GM12878 (cell line): ENCODE measurements around the gene KATNB1. TPM values are rescaled to one million over a fixed set of nuclear protein-coding genes. Genes with fewer than 3 reads are reported as not detected.

Experiments
- ATAC-seq: fragments of 200-7000 bp; cut with Tn5 transposase; 3 replicates; pipeline ENCODE4 v1.9.1; 2020; ENCODE audit warnings: mild to moderate bottlenecking, moderate library complexity
- BruUV-seq: library from RNA; stranded (reverse); fragments of 400-500 nt; replicated peaks from 2 replicates; lab custom pipeline; 2021; lab: Mats Ljungman, UMichigan
- CTCF ChIA-PET: fragments of 300-600 bp; sonication (Branson Sonifier 250); formaldehyde crosslinking; extraction: SDS; loops from one replicate; lab custom pipeline; 2021; ENCODE audit warnings: inconsistent platforms; lab: Yijun Ruan, JAX
- POLR2A ChIA-PET: fragments of 350-600 bp; formaldehyde crosslinking; extraction: SDS; loops from one replicate; lab custom pipeline; 2021; ENCODE audit warnings: inconsistent platforms; lab: Charles Lee
- RAD21 ChIA-PET: fragments of 300-600 bp; sonication (Branson Sonifier 250); formaldehyde crosslinking; loops from one replicate; lab custom pipeline; 2023; ENCODE audit warnings: antibody characterized with exemption; ENCODE audit not compliant: unreplicated experiment; lab: Charles Lee
- SMC1A ChIA-PET: fragments of 300-600 bp; sonication (Branson Sonifier 250); formaldehyde crosslinking; loops from one replicate; lab custom pipeline; 2023; ENCODE audit not compliant: unreplicated experiment, uncharacterized antibody; lab: Charles Lee
- DNase-seq: peaks from one replicate; pipeline ENCODE4 v3.0.0-alpha.2; 2011; ENCODE audit warnings: low read depth, low spot score
- FAIRE-seq: peaks from 3 replicates; lab custom pipeline; 2011; peaks lifted over from hg19 to GRCh38; lab: Jason Lieb, UNC
- H2AFZ ChIP-seq: 2 replicates; pipeline ENCODE4 v1.6.0; 2011; ENCODE audit warnings: low read depth, low read length, control low read depth; ENCODE audit not compliant: control insufficient read depth
- H3K27ac ChIP-seq: 2 replicates; pipeline ENCODE4 v1.5.1; 2011; ENCODE audit warnings: control low read depth; ENCODE audit not compliant: control insufficient read depth, insufficient read depth
- H3K27me3 ChIP-seq, 2 experiments: replicated peaks in 1 of 2; 2 replicates each; pipeline versions ENCODE4 v1.6.0 to v1.6.1; 2011; ENCODE audit warnings: low read length in 1 of 2; ENCODE audit not compliant: control insufficient read depth in 2 of 2, insufficient read depth in 2 of 2
- H3K36me3 ChIP-seq, 2 experiments: 2 replicates each; pipeline ENCODE4 v1.5.1; 2011; ENCODE audit warnings: low read length in 1 of 2; ENCODE audit not compliant: control insufficient read depth in 2 of 2, insufficient read depth in 2 of 2
- H3K4me1 ChIP-seq: 2 replicates; pipeline ENCODE4 v1.6.1; 2011; ENCODE audit warnings: mild to moderate bottlenecking, low read length, moderate library complexity, mixed read lengths; ENCODE audit not compliant: control insufficient read depth, insufficient read depth
- H3K4me2 ChIP-seq: 2 replicates; pipeline ENCODE4 v1.6.0; 2011; ENCODE audit warnings: control low read depth; ENCODE audit not compliant: control insufficient read depth, insufficient read depth
- H3K4me3 ChIP-seq: fragments of 200-600 bp; sonication (generic); 2 replicates; pipeline ENCODE4 v1.5.1; 2016
- H3K79me2 ChIP-seq: 2 replicates; pipeline ENCODE4 v1.6.0; 2011; ENCODE audit warnings: low read length; ENCODE audit not compliant: control insufficient read depth, insufficient read depth
- H3K9ac ChIP-seq: 2 replicates; pipeline ENCODE4 v1.8.0; 2011; ENCODE audit warnings: low read length, control low read depth, mixed read lengths; ENCODE audit not compliant: control insufficient read depth, insufficient read depth
- H3K9me3 ChIP-seq: replicated peaks from 3 replicates; pipeline ENCODE4 v1.5.1; 2011; ENCODE audit warnings: mild to moderate bottlenecking, low read length; ENCODE audit not compliant: control insufficient read depth, insufficient read depth
- H4K20me1 ChIP-seq: 2 replicates; pipeline ENCODE4 v1.6.0; 2011; ENCODE audit not compliant: control insufficient read depth, insufficient read depth
- BCL11A ChIP-seq: IDR thresholded peaks from 2 replicates; pipeline ENCODE4 v1.6.1; 2011; ENCODE audit warnings: low read depth, low read length
- CHD1 ChIP-seq: IDR thresholded peaks from 2 replicates; pipeline ENCODE4 v1.6.1; 2012; ENCODE audit warnings: low read depth, low read length, improper control_type of control experiment
- ETV6 ChIP-seq, 2 experiments: fragments of 450-650 bp in 1 of 2; IDR thresholded peaks in 1 of 2; conservative IDR thresholded peaks in 1 of 2; 2 replicates each; pipeline ENCODE4 v1.6.1; 2014; ENCODE audit warnings: antibody characterized with exemption in 1 of 2, borderline replicate concordance in 1 of 2, low read depth in 1 of 2, mild to moderate bottlenecking in 1 of 2, moderate library complexity in 1 of 2
- EZH2 ChIP-seq: IDR thresholded peaks from 2 replicates; pipeline ENCODE4 v1.6.1; 2012; ENCODE audit warnings: low read depth, mild to moderate bottlenecking, control low read depth, inconsistent platforms, low read length, borderline replicate concordance; ENCODE audit not compliant: control insufficient read depth
- FOS ChIP-seq: IDR thresholded peaks from 3 replicates; pipeline ENCODE4 v1.6.1; 2011; ENCODE audit warnings: borderline replicate concordance; ENCODE audit not compliant: insufficient read length; ENCODE audit errors: extremely low read depth
- LARP7 ChIP-seq: fragments of 450-650 bp; IDR thresholded peaks from 2 replicates; pipeline ENCODE4 v1.6.1; 2017; ENCODE audit warnings: mild to moderate bottlenecking
- NRF1 ChIP-seq: conservative IDR thresholded peaks from 2 replicates; pipeline ENCODE4 v1.6.1; 2011; ENCODE audit warnings: mild to moderate bottlenecking, low read depth, low read length, improper control_type of control experiment
- POLR2A ChIP-seq: IDR thresholded peaks from 2 replicates; pipeline ENCODE4 v1.6.1; 2011; ENCODE audit warnings: low read depth, mild to moderate bottlenecking, low read length
- RELA ChIP-seq: fragments of 450-650 bp; IDR thresholded peaks from 2 replicates; pipeline ENCODE4 v1.8.0; 2014; ENCODE audit warnings: borderline replicate concordance; ENCODE audit not compliant: partially characterized antibody
- ZNF207 ChIP-seq: fragments of 450-650 bp; IDR thresholded peaks from 2 replicates; pipeline ENCODE4 v1.6.1; 2014; ENCODE audit warnings: antibody characterized with exemption, mild to moderate bottlenecking, borderline replicate concordance
- ZNF217 ChIP-seq: fragments of 450-650 bp; IDR thresholded peaks from 2 replicates; pipeline ENCODE4 v1.6.1; 2017; ENCODE audit warnings: antibody characterized with exemption, mild to moderate bottlenecking
- ZNF274 ChIP-seq: IDR thresholded peaks from one replicate; pipeline ENCODE4 v1.8.0; 2011; ENCODE audit not compliant: insufficient read length, insufficient read depth
- ZNF384 ChIP-seq: IDR thresholded peaks from 2 replicates; pipeline ENCODE4 v1.6.1; 2012; ENCODE audit warnings: low read depth, mild to moderate bottlenecking, low read length, improper control_type of control experiment, borderline replicate concordance
- ZNF622 ChIP-seq: fragments of 450-650 bp; IDR thresholded peaks from 2 replicates; pipeline ENCODE4 v1.6.1; 2017; ENCODE audit warnings: mild to moderate bottlenecking, inconsistent platforms
- WGBS: methylation state at CpG from one replicate; pipeline ENCODE4 v1.1.6; 2016; ENCODE audit warnings: low lambda C conversion rate; ENCODE audit not compliant: insufficient replicate concordance, insufficient coverage; ENCODE audit errors: missing lambda C conversion rate; 5-methylcytosine and 5-hydroxymethylcytosine counted together
- in situ Hi-C: fragments of 300-500 bp; cut with MboI; formaldehyde crosslinking; loops from 9 replicates; pipeline ENCODE4 v1.14.3; 2018; ENCODE audit warnings: mixed read lengths
- intact Hi-C: fragments of 100-400 bp; cut with micrococcal nuclease; formaldehyde crosslinking; loops from one replicate; pipeline ENCODE4 v1.14.2; 2022; ENCODE audit not compliant: unreplicated experiment
- polyA plus RNA-seq, 11 experiments: library from polyadenylated mRNA; depleted of rRNA in 4 of 11; unstranded in 6 of 11; stranded (reverse) in 5 of 11; fragments of >200 nt; fragmentation: Nextera tagmentation in 4 of 11; fragmentation: Illumina TruSeq in 1 of 11; extraction: Ambion mirVana in 4 of 11; extraction: Trizol in 1 of 11; gene quantifications; 1 replicate in 1 of 11; 2 replicates in 10 of 11; pipeline versions ENCODE4 v1.2.1 to v1.2.3, GENCODE V29; 2011 to 2016; ENCODE audit warnings: inconsistent platforms in 2 of 11, missing spikeins in 2 of 11, low read depth in 1 of 11
- total RNA-seq, 4 experiments: library from RNA; depleted of rRNA in 3 of 4; stranded (reverse); fragments of >200 nt in 3 of 4; fragmentation: Illumina TruSeq in 1 of 4; extraction: Trizol in 1 of 4; gene quantifications; 2 replicates each; pipeline versions ENCODE4 v1.2.1 to v1.2.3, GENCODE V29; 2013 to 2021
- TF ChIP-seq, protein P1 (sequence below): IDR thresholded peaks from 2 replicates; pipeline ENCODE4 v1.6.1; 2012; ENCODE audit warnings: low read depth, low read length, improper control_type of control experiment
- TF ChIP-seq, protein P2 (sequence below): fragments of 450-650 bp; IDR thresholded peaks from 2 replicates; pipeline ENCODE4 v1.6.1; 2017; ENCODE audit warnings: borderline replicate concordance
- TF ChIP-seq, protein P3 (sequence below): fragments of 450-650 bp; IDR thresholded peaks from 2 replicates; pipeline ENCODE4 v1.6.1; 2017; ENCODE audit warnings: mild to moderate bottlenecking
- TF ChIP-seq, protein P4 (sequence below): IDR thresholded peaks from 2 replicates; pipeline ENCODE4 v1.6.1; 2011; ENCODE audit warnings: borderline replicate concordance, low read depth, mild to moderate bottlenecking, moderate library complexity, mixed read lengths, low read length; ENCODE audit not compliant: insufficient read depth; ENCODE audit errors: extremely low read length

Gene KATNB1
- total and polyA plus RNA-seq, 10 of the 15 experiments (the other 5 are each of a cell fraction or from before 2014, with no cell fraction given) = 0.71 to 46.5 (median 19.5) TPM

DNA sequence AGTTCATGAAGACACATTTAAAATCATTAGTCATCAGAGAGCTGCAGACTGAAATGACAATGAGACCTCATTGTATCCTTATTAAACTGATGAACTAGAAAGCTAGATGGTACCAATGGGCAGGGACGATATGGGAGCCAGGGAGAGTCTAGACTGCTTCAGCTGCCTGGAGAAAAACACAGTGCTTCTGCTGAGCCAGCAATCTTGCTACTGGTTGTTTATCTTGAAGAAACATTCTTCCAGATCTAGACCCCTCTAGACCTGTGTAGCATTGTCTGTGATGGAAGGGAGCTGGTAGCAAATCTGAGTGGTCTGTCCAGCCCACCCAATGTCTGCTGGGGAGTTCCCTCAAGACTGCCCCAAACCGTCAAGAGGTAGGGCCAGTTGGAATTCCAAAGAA lies 42.9 kb upstream of the KATNB1 start:
- POLR2A ChIA-PET = no interaction called here

More for the DNA sequence above, 42.9 kb upstream of the KATNB1 start:
- in situ Hi-C loops (no loop called here), intact Hi-C loops (no loop called here)
- Histone ChIP-seq H3K27me3 (no peaks in the 10 kb centered on the region), H3K9me3 (no peaks in the 10 kb centered on the region), H3K79me2 (no peaks in the 10 kb centered on the region), H4K20me1 (no peaks in the 10 kb centered on the region), H3K4me1 (peaks cover 17% of the 10 kb centered on the region), H3K9ac (no peak overlapping the region), H3K4me3 (no peak overlapping the region), H3K27ac (no peak overlapping the region), H2AFZ (no peak overlapping the region), H3K4me2 (no peak overlapping the region), H3K36me3 (no peaks in the 10 kb centered on the region)
- BruUV-seq = no TSS peak
- ChIA-PET CTCF (no interaction called here), RAD21 (no interaction called here), SMC1A (no interaction called here)
- no peak for TF ChIP-seq LARP7
- TF ChIP-seq, protein P1, sequence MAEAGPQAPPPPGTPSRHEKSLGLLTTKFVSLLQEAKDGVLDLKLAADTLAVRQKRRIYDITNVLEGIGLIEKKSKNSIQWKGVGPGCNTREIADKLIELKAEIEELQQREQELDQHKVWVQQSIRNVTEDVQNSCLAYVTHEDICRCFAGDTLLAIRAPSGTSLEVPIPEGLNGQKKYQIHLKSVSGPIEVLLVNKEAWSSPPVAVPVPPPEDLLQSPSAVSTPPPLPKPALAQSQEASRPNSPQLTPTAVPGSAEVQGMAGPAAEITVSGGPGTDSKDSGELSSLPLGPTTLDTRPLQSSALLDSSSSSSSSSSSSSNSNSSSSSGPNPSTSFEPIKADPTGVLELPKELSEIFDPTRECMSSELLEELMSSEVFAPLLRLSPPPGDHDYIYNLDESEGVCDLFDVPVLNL = no peak
- TF ChIP-seq RELA = no peak
- no peak for TF ChIP-seq ZNF217
- TF ChIP-seq ZNF384 = no peak
- no peak for TF ChIP-seq CHD1
- no peak for TF ChIP-seq ZNF207
- TF ChIP-seq ZNF622 = no peak
- no peak for TF ChIP-seq NRF1
- TF ChIP-seq FOS = no peak
- TF ChIP-seq, protein P2, sequence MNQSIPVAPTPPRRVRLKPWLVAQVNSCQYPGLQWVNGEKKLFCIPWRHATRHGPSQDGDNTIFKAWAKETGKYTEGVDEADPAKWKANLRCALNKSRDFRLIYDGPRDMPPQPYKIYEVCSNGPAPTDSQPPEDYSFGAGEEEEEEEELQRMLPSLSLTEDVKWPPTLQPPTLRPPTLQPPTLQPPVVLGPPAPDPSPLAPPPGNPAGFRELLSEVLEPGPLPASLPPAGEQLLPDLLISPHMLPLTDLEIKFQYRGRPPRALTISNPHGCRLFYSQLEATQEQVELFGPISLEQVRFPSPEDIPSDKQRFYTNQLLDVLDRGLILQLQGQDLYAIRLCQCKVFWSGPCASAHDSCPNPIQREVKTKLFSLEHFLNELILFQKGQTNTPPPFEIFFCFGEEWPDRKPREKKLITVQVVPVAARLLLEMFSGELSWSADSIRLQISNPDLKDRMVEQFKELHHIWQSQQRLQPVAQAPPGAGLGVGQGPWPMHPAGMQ = no peak
- TF ChIP-seq, protein P3, sequence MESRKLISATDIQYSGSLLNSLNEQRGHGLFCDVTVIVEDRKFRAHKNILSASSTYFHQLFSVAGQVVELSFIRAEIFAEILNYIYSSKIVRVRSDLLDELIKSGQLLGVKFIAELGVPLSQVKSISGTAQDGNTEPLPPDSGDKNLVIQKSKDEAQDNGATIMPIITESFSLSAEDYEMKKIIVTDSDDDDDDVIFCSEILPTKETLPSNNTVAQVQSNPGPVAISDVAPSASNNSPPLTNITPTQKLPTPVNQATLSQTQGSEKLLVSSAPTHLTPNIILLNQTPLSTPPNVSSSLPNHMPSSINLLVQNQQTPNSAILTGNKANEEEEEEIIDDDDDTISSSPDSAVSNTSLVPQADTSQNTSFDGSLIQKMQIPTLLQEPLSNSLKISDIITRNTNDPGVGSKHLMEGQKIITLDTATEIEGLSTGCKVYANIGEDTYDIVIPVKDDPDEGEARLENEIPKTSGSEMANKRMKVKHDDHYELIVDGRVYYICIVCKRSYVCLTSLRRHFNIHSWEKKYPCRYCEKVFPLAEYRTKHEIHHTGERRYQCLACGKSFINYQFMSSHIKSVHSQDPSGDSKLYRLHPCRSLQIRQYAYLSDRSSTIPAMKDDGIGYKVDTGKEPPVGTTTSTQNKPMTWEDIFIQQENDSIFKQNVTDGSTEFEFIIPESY = no peak
- TF ChIP-seq ZNF274 = no peak
- no peak for TF ChIP-seq ETV6 (conservative IDR thresholded peaks at IDR 0.05 in 1 of 2, IDR thresholded peaks at IDR 0.05 in 1 of 2; ENCODE audit: borderline replicate concordance in 1 of 2, low read depth in 1 of 2)
- TF ChIP-seq, protein P4, sequence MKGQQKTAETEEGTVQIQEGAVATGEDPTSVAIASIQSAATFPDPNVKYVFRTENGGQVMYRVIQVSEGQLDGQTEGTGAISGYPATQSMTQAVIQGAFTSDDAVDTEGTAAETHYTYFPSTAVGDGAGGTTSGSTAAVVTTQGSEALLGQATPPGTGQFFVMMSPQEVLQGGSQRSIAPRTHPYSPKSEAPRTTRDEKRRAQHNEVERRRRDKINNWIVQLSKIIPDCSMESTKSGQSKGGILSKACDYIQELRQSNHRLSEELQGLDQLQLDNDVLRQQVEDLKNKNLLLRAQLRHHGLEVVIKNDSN = no peak
- TF ChIP-seq EZH2 = no peak
- no peak for TF ChIP-seq BCL11A
- TF ChIP-seq POLR2A = no peak
- ATAC-seq (no peak), FAIRE-seq (no peak), DNase-seq (no peak)
- WGBS = 71% methylated on average over 2 of the region's 2 CpGs
